Body of pancreas (tissue), 4 donors: ENCODE data around the gene NKD2.

Source experiments
- POLR2A ChIP-seq, 3 donors: fragments of 450-650 bp; IDR thresholded peaks; one replicate each; pipeline ENCODE4 v1.6.1; 2016; ENCODE audit warnings: antibody characterized with exemption in 3 of 3, mild to moderate bottlenecking in 2 of 3
- TF ChIP-seq, protein P1 (sequence below), 7 experiments: fragments of 450-650 bp in 4 of 7; fragments of 200-600 bp in 3 of 7; sonication (generic) in 3 of 7; IDR thresholded peaks; one replicate each; pipeline ENCODE4 v1.5.1; 2016 to 2019; ENCODE audit warnings: antibody characterized with exemption in 7 of 7

DNA sequence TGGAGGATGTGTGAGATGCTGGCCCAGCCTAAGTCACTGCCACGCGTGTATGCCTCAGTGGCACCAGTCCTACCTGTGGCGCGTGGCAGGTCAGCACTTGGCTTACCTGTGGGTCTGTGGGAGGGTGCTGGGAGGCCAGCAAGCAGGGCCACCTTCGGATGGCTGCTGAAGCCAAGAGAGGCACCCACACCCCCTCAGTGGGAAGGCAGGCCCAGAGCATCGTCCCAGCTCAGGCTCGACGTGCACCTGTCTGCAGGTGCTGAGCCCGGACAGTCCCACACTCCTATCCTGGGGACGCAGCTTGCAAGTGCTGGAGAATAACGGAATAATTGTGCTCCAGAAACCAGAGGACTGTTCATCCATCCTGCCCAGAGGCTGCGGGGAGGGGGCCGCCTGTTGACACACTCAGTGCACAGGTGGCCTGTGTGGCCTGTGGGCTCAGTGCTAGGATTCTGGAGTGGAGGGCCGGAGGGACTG lies 24.0 kb downstream of the NKD2 start:
- TF ChIP-seq, protein P1, sequence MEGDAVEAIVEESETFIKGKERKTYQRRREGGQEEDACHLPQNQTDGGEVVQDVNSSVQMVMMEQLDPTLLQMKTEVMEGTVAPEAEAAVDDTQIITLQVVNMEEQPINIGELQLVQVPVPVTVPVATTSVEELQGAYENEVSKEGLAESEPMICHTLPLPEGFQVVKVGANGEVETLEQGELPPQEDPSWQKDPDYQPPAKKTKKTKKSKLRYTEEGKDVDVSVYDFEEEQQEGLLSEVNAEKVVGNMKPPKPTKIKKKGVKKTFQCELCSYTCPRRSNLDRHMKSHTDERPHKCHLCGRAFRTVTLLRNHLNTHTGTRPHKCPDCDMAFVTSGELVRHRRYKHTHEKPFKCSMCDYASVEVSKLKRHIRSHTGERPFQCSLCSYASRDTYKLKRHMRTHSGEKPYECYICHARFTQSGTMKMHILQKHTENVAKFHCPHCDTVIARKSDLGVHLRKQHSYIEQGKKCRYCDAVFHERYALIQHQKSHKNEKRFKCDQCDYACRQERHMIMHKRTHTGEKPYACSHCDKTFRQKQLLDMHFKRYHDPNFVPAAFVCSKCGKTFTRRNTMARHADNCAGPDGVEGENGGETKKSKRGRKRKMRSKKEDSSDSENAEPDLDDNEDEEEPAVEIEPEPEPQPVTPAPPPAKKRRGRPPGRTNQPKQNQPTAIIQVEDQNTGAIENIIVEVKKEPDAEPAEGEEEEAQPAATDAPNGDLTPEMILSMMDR (IDR thresholded peaks at IDR 0.05) = no peak
- TF ChIP-seq POLR2A (IDR thresholded peaks at IDR 0.05) = no peak
